Measurements from ENCODE around the gene GRM1.

GRM1 gene

DNA sequence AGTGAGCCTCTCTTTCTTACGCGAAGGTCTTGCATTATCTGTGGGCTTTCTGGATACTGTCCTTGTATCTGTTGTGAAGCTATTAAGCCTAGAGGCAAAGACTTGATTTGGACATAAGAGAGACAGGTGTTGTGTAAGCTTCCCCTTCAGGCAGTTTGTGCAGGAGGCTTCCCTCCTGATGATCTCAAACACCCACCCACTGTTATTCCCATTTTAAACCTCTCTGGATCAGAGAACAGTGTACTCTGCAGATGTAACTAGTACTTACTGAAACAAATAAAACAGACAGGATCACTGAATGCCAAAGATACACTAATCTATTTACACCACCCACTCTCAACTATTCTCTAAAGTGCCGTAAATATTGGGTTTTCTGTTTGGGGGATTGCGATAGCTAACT is 401.0 kb downstream of the GRM1 start:
- Histone ChIP-seq H3K27ac (ENCODE audit: insufficient read depth, low read depth, low read length, poor library complexity, severe bottlenecking) (no peak overlapping the region), H3K27me3 (ENCODE audit: control insufficient read depth, insufficient read depth, low read length, poor library complexity, severe bottlenecking) (peaks cover 12% of the 10 kb centered on the region), H3K36me3 (ENCODE audit: control insufficient read depth, insufficient read depth, low read length) (no peaks in the 10 kb centered on the region), H3K4me1 (ENCODE audit: control insufficient read depth, insufficient read depth, low read length) (peaks cover 8% of the 10 kb centered on the region), H3K9me3 (ENCODE audit: control insufficient read depth, low read length) (no peaks in the 10 kb centered on the region), H3K4me3 (ENCODE audit: insufficient read depth, low read depth, low read length) (no peak overlapping the region)
- 91 to 95% methylated on average over 4 of the region's 4 CpGs for WGBS, 2 experiments

- H3K27me3 ChIP-seq (ENCODE audit: control insufficient read depth, insufficient read depth, low read length, poor library complexity, severe bottlenecking) = peaks cover 19% of the 10 kb centered on the region
- H3K4me3 ChIP-seq (ENCODE audit: insufficient read depth, low read depth, low read length) = peak overlapping the region; percentile 45
- no peaks in the 10 kb centered on the region for H3K36me3 ChIP-seq (ENCODE audit: control insufficient read depth, insufficient read depth, low read length)
- H3K9me3 ChIP-seq (ENCODE audit: control insufficient read depth, low read length) = no peaks in the 10 kb centered on the region
- H3K4me1 ChIP-seq (ENCODE audit: control insufficient read depth, insufficient read depth, low read length) = no peaks in the 10 kb centered on the region
- H3K27ac ChIP-seq (ENCODE audit: insufficient read depth, low read depth, low read length, poor library complexity, severe bottlenecking) = no peak overlapping the region
- 17 to 22% methylated on average over 59 of the region's 59 CpGs for WGBS, 2 experiments
These were observed 405.2 kb downstream of the GRM1 start for GRCh38 chr6:146433881-146434731.

DNA sequence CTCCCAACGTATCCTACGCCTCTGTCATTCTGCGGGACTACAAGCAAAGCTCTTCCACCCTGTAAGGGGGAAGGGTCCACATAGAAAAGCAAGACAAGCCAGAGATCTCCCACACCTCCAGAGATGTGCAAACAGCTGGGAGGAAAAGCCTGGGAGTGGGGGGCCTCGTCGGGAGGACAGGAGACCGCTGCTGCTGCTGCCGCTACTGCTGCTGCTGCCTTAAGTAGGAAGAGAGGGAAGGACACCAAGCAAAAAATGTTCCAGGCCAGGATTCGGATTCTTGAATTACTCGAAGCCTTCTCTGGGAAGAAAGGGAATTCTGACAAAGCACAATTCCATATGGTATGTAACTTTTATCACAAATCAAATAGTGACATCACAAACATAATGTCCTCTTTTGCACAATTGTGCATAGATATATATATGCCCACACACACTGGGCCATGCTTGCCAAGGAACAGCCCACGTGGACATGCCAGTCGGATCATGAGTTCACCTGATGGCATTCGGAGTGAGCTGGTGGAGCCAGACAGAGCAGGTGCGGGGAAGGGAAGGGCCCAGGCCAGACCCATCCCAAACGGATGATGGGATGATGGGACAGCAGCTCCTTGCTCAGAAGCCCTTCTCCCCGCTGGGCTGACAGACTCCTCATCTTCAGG is 406.0 kb downstream of the GRM1 start:
- H3K36me3 ChIP-seq (ENCODE audit: control insufficient read depth, insufficient read depth, low read length) = no peaks in the 10 kb centered on the region
- no peak overlapping the region for H3K27ac ChIP-seq (ENCODE audit: insufficient read depth, low read depth, low read length, poor library complexity, severe bottlenecking)
- peak overlapping the region; percentile 45 for H3K4me3 ChIP-seq (ENCODE audit: insufficient read depth, low read depth, low read length)
- H3K27me3 ChIP-seq (ENCODE audit: control insufficient read depth, insufficient read depth, low read length, poor library complexity, severe bottlenecking) = peaks cover 19% of the 10 kb centered on the region
- WGBS, 2 experiments = 57 to 60% methylated on average over 15 of the region's 15 CpGs
- H3K9me3 ChIP-seq (ENCODE audit: control insufficient read depth, low read length) = no peaks in the 10 kb centered on the region
- no peaks in the 10 kb centered on the region for H3K4me1 ChIP-seq (ENCODE audit: control insufficient read depth, insufficient read depth, low read length)

- no peaks in the 10 kb centered on the region for H3K27me3 ChIP-seq (ENCODE audit: control insufficient read depth, insufficient read depth, low read length, poor library complexity, severe bottlenecking)
- WGBS, 2 experiments = 90% methylated on average over 2 of the region's 2 CpGs
- H3K4me1 ChIP-seq (ENCODE audit: control insufficient read depth, insufficient read depth, low read length) = no peaks in the 10 kb centered on the region
These were observed 413.0 kb downstream of the GRM1 start for GRCh38 chr6:146441907-146442306.

GRCh38 chr6:146444189-146444588 is 415.3 kb downstream of the GRM1 start:
- WGBS, 2 experiments = 79 to 80% methylated on average over 4 to 5 of the region's 5 CpGs
- Histone ChIP-seq H3K36me3 (ENCODE audit: control insufficient read depth, insufficient read depth, low read length) (no peaks in the 10 kb centered on the region), H3K4me3 (ENCODE audit: insufficient read depth, low read depth, low read length) (no peak overlapping the region), H3K9me3 (ENCODE audit: control insufficient read depth, low read length) (no peaks in the 10 kb centered on the region), H3K4me1 (ENCODE audit: control insufficient read depth, insufficient read depth, low read length) (no peaks in the 10 kb centered on the region), H3K27me3 (ENCODE audit: control insufficient read depth, insufficient read depth, low read length, poor library complexity, severe bottlenecking) (no peaks in the 10 kb centered on the region), H3K27ac (ENCODE audit: insufficient read depth, low read depth, low read length, poor library complexity, severe bottlenecking) (no peak overlapping the region)

More at GRCh38 chr6:146441907-146442306, 413.0 kb downstream of the GRM1 start:
- no peak overlapping the region for H3K27ac ChIP-seq (ENCODE audit: insufficient read depth, low read depth, low read length, poor library complexity, severe bottlenecking)
- H3K36me3 ChIP-seq (ENCODE audit: control insufficient read depth, insufficient read depth, low read length) = no peaks in the 10 kb centered on the region
- H3K9me3 ChIP-seq (ENCODE audit: control insufficient read depth, low read length) = no peaks in the 10 kb centered on the region
- H3K4me3 ChIP-seq (ENCODE audit: insufficient read depth, low read depth, low read length) = no peak overlapping the region

DNA sequence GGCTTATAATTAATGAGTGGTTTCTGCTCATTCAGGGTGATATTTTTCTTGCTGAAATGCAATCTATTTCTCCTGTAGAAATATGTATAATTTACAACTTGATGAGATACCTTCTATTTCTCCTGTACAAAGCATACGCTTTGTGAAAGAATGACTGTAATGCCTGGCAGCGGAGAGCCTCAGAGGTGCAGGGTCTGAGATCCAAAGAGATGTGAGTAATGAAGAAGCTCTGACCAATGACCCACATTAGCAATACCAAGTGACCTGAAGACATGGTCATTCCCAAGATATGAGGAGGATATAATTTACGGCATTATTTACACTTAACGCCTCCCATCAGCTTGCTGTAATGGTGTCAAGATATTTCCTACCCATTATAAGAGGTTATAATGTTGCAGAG is 416.4 kb downstream of the GRM1 start:
- no peak overlapping the region for H3K4me3 ChIP-seq (ENCODE audit: insufficient read depth, low read depth, low read length)

GRCh38 chr6:146456886-146457285 is 428.0 kb downstream of the GRM1 start:
- H3K27ac ChIP-seq (ENCODE audit: insufficient read depth, low read depth, low read length, poor library complexity, severe bottlenecking) = no peak overlapping the region
- 80% methylated on average over 1 of the region's 1 CpG; no CpG with 5 or more reads in 1 of the 2 experiments for WGBS, 2 experiments
- H3K27me3 ChIP-seq (ENCODE audit: control insufficient read depth, insufficient read depth, low read length, poor library complexity, severe bottlenecking) = no peaks in the 10 kb centered on the region
- no peaks in the 10 kb centered on the region for H3K36me3 ChIP-seq (ENCODE audit: control insufficient read depth, insufficient read depth, low read length)
- no peaks in the 10 kb centered on the region for H3K9me3 ChIP-seq (ENCODE audit: control insufficient read depth, low read length)
- no peak overlapping the region for H3K4me3 ChIP-seq (ENCODE audit: insufficient read depth, low read depth, low read length)
- no peaks in the 10 kb centered on the region for H3K4me1 ChIP-seq (ENCODE audit: control insufficient read depth, insufficient read depth, low read length)

More for the DNA sequence above, 416.4 kb downstream of the GRM1 start:
- H3K36me3 ChIP-seq (ENCODE audit: control insufficient read depth, insufficient read depth, low read length) = no peaks in the 10 kb centered on the region
- WGBS, 2 experiments = 94 to 100% methylated on average over 2 to 4 of the region's 4 CpGs
- no peaks in the 10 kb centered on the region for H3K4me1 ChIP-seq (ENCODE audit: control insufficient read depth, insufficient read depth, low read length)
- H3K9me3 ChIP-seq (ENCODE audit: control insufficient read depth, low read length) = no peaks in the 10 kb centered on the region
- no peak overlapping the region for H3K27ac ChIP-seq (ENCODE audit: insufficient read depth, low read depth, low read length, poor library complexity, severe bottlenecking)
- H3K27me3 ChIP-seq (ENCODE audit: control insufficient read depth, insufficient read depth, low read length, poor library complexity, severe bottlenecking) = no peaks in the 10 kb centered on the region

GRCh38 chr6:146460941-146461340 is 432.1 kb downstream of the GRM1 start:
- H3K27me3 ChIP-seq (ENCODE audit: control insufficient read depth, insufficient read depth, low read length, poor library complexity, severe bottlenecking) = no peaks in the 10 kb centered on the region
- no peaks in the 10 kb centered on the region for H3K36me3 ChIP-seq (ENCODE audit: control insufficient read depth, insufficient read depth, low read length)
- WGBS, 2 experiments = 100% methylated on average over 1 of the region's 1 CpG; no CpG with 5 or more reads in 1 of the 2 experiments
- no peak overlapping the region for H3K27ac ChIP-seq (ENCODE audit: insufficient read depth, low read depth, low read length, poor library complexity, severe bottlenecking)
- H3K9me3 ChIP-seq (ENCODE audit: control insufficient read depth, low read length) = no peaks in the 10 kb centered on the region
- no peak overlapping the region for H3K4me3 ChIP-seq (ENCODE audit: insufficient read depth, low read depth, low read length)
- H3K4me1 ChIP-seq (ENCODE audit: control insufficient read depth, insufficient read depth, low read length) = no peaks in the 10 kb centered on the region

- Histone ChIP-seq H3K27ac (ENCODE audit: insufficient read depth, low read depth, low read length, poor library complexity, severe bottlenecking) (no peak overlapping the region), H3K36me3 (ENCODE audit: control insufficient read depth, insufficient read depth, low read length) (no peaks in the 10 kb centered on the region), H3K9me3 (ENCODE audit: control insufficient read depth, low read length) (no peaks in the 10 kb centered on the region), H3K4me3 (ENCODE audit: insufficient read depth, low read depth, low read length) (no peak overlapping the region), H3K4me1 (ENCODE audit: control insufficient read depth, insufficient read depth, low read length) (no peaks in the 10 kb centered on the region), H3K27me3 (ENCODE audit: control insufficient read depth, insufficient read depth, low read length, poor library complexity, severe bottlenecking) (no peaks in the 10 kb centered on the region)
- WGBS, 2 experiments = 93 to 95% methylated on average over 3 of the region's 3 CpGs
These were observed 441.4 kb downstream of the GRM1 start for GRCh38 chr6:146470091-146470770.

- H3K4me1 ChIP-seq (ENCODE audit: control insufficient read depth, insufficient read depth, low read length) = no peaks in the 10 kb centered on the region
These were observed 444.1 kb downstream of the GRM1 start for GRCh38 chr6:146472918-146473317.

More at GRCh38 chr6:146472918-146473317, 444.1 kb downstream of the GRM1 start:
- no peak overlapping the region for H3K4me3 ChIP-seq (ENCODE audit: insufficient read depth, low read depth, low read length)
- no peaks in the 10 kb centered on the region for H3K27me3 ChIP-seq (ENCODE audit: control insufficient read depth, insufficient read depth, low read length, poor library complexity, severe bottlenecking)
- H3K36me3 ChIP-seq (ENCODE audit: control insufficient read depth, insufficient read depth, low read length) = no peaks in the 10 kb centered on the region
- no peaks in the 10 kb centered on the region for H3K9me3 ChIP-seq (ENCODE audit: control insufficient read depth, low read length)
- 76 to 81% methylated on average over 3 of the region's 3 CpGs for WGBS, 2 experiments
- H3K27ac ChIP-seq (ENCODE audit: insufficient read depth, low read depth, low read length, poor library complexity, severe bottlenecking) = no peak overlapping the region
